H4 (cell line): ENCODE measurements around the gene SMARCB1. TPM values are rescaled to one million over a fixed set of nuclear protein-coding genes. Genes with fewer than 3 reads are reported as not detected.
"Not testable (repeated sequence)": the region's sequence is repeated elsewhere in the genome, so short reads cannot be mapped to it uniquely, and the experiment has no call there.

Experiments
- DNase-seq: peaks from one replicate; pipeline ENCODE4 v3.0.0-alpha.2; 2015; ENCODE audit warnings: low spot score
- total RNA-seq: library from RNA; depleted of rRNA; stranded (reverse); fragments of >200 nt; shearing (Covaris generic); gene quantifications from 2 replicates; pipeline ENCODE4 v1.2.3, GENCODE V29; 2014

SMARCB1 gene
- total RNA-seq, 1 experiment from 2014 or later, result 50.9 TPM

DNA sequence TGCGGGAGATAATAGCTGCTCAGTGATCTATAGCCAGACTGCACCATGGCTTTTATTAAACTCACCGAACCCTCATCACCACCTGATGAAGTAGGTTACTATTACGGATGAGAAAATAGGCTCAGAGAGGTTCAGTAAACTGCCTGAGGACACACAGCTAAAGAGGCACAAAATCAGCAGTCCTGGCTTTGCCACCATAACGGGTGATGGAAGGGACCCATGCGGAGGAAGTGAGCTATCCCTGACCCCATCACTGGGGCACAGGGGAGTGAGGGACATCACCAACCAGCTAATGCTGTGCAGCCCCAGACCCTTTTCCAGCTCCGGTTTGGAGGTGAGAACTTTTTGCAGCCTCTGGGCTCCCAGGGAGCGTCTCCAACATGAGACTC is 59.3 kb downstream of the SMARCB1 start:
- DNase-seq, result no peak

DNA sequence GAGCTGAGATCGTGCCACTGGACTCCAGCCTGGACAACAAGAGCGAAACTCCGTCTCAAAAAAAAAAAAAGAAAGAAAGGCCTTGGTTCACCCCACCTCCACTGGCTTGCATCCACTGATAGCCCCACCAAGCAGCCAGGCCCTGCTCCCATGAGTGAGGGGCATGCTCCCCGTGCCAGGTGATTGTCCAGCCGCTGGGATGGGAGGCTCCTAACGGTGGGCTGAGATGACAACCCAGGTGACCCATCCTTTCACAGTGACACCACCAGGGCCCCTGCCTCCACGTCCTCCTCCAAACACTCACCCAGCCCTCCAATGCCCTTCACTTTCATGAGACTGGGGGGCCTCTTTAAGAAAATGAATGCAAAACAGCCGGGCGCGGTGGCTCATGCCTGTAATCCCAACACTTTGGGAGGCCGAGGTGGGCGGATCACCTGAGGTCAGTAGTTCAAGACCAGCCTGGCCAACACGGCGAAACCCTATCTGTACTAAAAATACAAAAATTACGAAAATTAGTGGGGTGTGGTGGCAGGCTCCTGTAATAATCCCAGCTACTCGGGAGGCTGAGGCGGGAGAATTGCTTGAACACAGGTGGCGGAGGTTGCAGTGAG is 60.6 kb downstream of the SMARCB1 start:
- DNase-seq, result no peak

DNA sequence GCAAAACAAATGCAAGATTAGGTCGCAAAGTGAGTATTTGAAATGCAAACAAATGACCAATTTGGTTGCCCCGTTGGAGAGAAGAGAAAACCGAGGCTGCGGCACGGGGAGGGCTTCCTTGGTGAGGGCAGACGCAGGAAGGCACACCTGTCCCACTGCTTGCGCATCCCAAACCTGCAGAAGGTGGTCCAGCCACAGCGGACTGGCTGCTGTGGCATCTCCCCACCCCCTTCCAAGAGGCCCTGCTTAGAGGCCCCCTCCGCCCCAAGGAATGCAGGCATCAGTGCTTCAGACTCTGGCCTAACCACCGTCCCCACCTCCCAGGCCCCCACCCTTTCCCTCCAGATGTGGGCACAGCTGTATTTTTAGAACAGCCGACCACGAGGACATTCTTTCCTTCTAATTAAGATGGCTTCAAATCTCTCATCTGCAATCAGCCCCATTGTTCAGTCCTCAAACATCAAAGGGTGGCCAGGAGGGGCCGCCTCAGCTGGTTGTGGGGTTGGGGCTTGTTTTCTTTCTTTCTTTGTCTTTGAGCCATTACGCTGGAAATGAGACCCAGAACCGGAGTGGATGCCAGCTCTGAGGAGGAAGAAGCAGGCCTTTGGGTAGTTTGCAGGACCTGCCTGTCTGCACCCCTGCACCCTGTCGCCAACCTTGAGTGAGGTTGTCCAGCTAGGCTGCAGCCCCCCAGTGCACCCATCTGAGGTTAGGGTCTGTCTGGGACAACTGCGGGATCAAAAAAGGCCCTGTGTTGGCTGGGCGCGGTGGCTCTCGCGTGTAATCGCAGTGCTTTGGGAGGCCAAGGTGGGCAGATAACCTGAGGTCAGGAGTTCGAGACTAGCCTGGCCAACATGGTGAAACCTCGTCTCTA is 61.5 kb downstream of the SMARCB1 start:
- no peak for DNase-seq

DNA sequence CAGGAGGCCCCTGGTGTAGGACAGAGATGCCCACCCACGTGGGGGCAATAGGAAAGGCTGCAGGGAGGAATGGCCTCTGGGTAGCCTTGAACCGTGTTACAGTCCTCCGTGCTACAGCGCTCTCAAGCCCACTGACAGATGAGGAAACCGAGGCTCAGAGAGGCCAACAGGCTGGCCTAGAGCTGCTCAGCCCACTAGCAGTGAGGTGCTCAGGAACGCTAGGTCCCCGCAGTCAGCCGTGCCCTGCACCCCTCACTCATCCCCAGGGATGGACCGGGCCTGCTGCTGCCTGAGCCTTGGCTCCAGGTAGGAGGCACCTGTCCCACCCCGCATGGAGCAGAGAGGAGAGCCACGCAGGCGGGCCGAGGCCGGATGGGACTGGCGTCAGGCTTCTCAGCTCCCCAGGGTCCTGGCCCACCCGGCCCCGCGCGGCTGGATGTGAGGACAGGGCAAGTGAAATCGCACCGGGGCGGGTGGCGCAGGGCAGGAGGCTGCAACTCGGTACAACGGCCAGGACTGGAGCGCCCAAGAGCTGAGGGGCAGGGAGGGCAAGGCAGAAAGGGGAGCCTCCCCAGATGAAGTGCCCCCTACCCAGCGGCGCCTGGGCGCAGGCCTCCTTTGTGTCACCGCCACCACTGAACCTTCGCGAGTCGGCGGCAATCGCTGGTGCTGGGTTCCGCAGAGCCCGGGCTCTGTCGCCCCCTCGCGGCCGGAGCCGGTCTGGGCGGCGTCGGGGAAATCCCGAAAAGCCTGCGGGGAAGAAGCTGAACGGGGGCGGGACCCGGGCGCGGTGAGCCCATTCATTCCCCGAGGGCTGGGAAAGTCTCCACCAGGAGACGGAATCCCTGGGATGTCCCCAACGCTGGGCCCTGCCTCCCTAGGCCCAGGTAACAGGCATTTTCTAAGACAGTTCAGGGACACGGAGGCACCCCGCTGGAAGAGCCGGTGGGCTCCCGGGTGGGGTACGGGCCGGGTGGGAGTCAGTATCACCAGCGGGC is 62.5 kb downstream of the SMARCB1 start:
- DNase-seq, result peak; percentile 17

DNA sequence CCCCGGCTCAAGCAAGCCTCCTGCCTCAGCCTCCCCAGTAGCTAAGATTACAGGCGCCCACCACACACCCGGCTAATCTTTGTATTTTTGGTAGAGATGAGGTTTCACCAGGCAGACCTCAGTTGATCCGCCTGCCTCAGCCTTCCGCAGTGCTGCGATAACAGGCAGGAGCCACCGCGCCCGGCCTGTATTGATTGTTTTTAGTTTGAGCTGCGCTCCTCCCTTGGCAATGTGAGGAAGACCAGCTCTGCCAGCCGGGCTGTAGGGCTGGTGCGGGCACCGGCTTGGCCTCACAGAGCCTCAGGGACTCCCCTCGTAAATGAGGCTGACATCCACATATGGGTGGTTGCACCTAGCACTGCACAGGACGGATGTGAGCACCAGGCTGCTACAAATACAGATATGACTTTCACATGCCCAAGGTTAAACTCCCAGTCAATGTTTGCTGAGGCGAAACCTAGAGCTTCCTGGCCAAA is 63.4 kb downstream of the SMARCB1 start:
- no peak for DNase-seq

DNA sequence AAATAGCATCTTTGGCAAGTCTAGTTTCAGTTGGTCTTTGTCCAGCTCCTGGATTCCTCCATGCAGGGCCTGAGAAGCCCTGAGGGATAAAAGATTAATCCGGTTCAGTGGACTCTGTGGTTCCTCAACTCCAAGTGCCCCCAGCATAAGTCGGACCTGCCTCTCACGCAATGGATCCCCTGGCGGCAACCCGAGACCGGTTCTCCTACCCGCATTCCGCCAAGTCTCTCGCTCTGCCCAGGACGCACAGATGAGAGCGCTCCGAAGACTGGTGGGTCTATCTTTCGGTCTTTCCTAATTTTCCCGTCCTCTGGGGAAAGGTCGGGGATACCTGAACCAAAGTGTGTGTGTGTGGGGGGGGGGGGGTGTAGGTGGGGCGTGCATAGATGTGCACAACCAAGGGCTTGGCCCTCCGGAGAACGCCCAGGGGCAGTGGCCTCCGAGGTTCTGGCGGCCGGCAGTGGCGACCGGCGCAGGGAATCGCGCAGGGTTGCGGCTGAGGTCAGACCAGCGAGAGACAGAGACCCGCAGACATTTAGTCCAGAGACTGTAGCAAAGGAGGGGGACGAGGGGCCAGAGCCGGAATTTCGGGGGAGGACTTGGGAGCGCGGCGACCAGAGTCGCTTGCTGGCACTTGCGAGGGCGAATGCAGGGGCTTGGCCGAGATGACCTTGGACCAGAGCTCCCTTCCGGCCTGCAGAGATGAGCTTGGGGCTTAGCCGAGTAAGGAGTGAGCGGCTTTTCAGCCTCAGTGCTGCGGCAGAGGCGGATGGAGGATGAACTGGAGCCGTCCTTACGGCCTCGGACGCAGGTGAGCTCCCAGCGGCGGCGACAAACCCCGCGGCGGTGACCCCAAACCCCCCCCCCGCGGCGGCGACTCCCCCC is 70.2 kb downstream of the SMARCB1 start:
- DNase-seq, result no peak

DNA sequence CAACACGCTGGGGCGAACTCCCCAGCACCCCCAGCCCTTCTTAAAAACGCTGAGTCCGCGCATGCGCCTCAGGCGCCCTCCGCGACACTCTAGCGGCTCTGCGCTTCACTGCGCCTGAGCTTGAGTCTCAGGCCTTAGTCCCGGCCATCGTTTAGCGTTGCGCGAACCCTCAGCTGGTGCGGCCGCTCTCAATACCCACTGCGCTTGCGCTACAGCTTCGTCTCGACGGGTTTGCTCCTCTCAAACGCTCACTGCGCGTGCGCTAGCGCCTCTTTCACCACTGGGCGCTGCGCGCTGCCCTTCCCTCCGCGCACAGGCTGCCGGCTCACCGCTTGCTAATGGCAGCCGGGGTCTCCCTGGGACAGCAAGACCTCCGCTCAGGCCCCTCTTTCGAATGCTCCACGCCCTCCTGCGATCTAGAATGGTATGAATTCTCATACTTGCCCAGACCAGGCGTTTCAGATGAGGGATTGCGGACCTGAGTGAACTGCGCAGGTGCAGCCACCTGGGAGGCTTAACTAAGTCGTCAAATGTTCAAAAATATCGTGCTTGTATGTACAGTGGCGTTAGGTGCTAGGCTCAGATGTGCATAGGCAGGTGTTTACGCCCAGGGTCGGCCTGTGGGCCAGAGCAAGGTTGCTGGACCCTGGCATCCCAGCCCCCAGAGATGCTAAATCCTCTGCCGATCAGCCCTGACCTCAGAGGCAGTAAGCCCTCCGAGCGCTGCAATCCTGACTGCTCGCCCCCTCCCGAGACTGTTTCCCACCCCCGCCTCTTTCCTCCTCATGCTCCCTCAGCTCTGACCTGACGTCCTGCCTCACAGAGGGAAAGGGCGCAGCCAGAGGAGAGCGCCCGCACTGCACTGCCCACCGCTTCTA is 71.1 kb downstream of the SMARCB1 start, which contains the start of gene SLC2A11:
Gene SLC2A11 (plus strand): TSS at position 270 of the 878 bp plus-strand sequence. CDS start 125 bp downstream, at position 395.
- peak; percentile 95 for DNase-seq

DNA sequence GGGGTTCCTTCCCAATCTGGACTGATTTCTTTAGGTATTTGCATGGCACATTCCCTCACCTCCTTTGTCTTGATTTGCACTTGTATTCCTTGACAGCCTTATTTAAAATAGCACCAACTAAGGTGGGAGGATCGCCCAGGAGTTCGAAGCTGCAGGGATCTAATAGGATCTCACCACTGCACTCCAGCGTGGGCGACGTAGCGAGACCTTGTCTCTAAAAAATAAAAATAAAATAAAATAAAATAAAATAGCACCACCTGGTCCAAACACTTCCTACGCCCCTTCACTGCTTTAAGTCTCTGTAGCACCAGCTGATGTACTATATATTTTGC is 71.7 kb downstream of the SMARCB1 start:
- DNase-seq, result no peak

DNA sequence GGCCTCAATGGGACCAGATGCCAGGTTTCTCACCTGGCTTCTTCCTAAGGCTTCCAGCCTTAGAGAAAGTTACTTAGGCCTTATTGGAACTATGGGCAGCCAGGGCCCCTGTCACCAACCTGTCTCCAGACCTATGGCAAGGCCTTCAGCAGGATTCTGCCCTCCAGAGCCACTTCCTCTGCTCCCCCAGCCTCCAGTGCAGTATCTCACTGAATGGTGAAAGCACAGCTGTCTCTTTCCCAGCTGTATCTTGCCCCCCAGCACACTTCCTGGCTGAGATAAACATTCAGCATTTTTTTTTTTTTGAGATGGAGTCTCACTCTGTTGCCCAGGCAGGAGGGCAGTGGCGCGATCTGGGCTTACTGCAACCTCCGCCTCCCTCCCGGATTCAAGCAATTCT is 72.4 kb downstream of the SMARCB1 start:
- no peak for DNase-seq

DNA sequence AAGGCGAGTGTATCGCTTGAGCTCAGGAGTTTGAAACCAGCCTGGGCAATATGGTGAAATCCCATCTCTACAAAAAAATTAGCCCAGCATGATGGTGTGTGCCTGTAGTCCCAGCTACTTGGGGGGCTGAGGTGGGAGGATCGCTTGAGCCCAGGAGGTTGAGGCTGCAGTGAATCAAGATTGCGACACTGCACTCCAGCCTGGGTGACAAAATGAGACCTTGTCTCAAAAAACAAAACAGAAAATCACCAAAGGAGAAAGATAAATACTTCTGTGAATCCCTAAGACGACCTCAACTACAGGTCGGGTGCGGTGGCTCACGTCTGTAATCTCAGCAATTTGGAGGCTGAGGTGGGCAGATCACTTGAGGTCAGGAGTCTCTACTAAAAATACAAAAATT is 73.4 kb downstream of the SMARCB1 start:
- not testable (repeated sequence) for DNase-seq

DNA sequence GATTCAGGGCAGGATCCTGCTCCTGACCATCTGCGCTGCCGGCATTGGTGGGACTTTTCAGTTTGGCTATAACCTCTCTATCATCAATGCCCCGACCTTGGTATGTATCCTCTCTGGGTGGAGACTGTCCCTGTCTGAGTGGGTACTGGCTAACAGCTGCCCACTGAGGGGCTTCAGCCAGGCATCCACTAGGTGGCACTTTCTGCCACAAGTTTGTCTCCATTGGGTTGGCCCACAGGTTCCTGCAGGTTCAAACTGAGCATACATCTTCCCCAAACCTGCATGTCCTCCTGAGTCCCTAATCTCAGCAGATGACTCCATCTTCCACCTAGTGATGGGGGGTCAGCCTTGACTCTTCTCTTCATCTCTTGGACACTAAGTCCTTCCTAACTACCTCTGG is 75.3 kb downstream of the SMARCB1 start:
- peak; percentile 24 for DNase-seq

DNA sequence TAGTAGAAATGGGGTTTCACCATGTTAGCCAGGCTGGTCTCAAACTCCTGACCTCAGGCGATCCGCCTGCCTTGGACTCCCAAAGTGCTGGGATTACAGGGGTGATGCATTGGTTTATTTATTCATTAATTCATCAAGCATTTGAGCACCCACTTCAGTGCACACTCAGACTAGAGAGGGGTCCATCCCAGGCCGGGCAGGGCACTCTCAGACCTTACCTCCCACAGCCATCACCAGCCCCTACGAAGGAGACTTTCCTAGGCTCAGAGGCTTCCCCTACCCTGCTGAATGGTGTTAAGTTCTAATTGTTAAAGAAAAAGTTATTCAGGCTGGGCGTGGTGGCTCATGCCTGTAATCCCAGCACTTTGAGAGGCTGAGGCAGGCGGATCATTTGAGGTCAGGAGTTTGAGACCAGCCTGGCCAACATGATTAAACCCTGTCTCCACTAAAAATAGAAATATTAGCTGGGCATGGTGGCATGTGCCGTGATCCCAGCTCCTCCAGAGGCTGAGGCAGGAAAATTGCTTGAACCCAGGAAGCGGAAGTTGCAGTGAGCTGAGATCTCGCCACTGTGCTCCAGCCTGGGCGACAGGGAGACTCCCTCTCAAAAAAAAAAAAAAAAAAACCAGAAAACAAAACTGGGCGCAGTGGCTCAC is 77.9 kb downstream of the SMARCB1 start:
- DNase-seq, result not testable (repeated sequence)

DNA sequence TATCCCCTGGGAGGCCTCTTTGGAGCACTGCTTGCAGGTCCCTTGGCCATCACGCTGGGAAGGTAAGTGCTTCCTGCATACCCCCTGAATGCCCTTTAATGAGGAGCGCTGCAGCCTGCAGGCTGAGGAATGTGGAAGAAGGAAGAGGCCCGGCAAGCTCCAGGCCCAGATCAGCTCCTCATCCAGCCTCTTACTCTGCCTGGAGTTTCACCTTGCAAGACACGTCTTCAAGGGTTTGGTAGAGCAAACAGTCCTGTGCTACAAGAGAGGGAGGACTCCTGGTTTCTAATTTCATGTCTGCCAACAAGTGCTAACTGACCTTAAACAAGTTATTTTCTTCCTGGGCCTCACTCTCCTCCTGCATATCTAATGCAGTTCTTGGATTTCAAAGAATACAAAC is 81.8 kb downstream of the SMARCB1 start:
- no peak for DNase-seq

DNA sequence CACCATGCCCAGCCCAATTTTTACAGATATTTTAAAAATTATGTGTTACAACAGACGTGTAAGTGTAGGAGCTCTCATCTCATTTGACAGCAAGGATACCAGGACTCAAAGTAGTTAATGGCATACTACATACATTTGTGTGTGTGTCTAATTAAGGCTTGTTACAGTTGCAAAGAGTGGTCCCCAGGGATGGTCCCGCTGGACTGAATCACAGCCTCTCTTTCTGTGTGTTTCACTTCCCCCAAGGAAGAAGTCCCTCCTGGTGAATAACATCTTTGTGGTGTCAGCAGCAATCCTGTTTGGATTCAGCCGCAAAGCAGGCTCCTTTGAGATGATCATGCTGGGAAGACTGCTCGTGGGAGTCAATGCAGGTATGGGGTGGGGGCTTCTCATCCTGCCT is 88.1 kb downstream of the SMARCB1 start:
- no peak for DNase-seq

DNA sequence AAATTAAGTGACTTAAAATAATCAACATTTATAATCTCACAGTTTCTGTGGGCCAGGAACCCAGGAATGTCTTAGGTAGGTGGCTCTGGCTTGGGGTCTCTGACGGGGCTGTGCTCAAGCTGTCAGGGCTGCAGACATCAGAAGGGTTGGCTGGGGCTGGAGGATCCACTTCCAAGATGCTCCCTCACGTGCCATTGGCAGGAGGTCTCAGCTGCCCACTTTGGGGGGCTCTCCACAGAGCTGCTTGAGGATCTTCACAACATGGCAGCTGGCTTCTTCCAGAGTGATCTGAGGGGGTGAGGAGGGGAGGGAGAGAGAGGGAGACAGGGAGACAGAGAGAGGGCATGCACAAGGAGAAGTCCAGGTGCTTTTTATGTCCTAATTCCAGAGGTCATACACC is 89.0 kb downstream of the SMARCB1 start:
- no peak for DNase-seq

DNA sequence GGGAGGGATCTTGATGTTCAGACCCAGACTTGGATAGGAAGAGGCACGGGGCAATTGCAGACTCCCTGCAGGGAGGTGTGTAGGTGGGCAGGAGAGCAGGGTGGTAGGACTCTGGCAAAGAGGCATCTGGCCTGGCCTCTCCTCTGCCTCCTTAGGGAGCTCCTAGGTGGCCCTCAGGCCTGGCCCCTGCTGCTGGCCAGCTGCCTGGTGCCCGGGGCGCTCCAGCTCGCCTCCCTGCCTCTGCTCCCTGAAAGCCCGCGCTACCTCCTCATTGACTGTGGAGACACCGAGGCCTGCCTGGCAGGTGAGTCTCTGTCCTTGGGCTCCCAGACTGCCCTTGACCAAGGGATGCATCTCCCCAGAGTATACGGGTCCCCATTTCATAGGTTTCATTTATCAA is 90.8 kb downstream of the SMARCB1 start:
- DNase-seq, result no peak

DNA sequence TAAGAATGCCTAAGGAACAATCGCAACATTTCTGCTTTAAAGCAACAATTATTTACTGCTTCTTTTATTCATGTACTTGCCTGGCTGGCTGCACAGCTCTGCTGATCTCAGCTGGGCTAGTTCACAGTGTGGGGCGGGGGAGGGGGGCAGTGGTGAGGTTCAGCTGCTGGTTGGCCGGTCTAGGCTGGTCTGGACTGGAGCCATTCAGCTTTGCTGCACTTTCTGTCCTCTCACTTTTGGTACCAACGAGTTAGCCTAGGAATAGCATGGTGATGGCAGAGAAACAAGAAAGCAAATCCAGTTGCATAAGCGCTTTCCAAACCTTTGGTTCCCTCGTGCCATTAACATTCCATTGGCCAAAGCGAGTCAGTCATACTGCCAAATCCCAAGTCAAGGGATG is 91.5 kb downstream of the SMARCB1 start:
- DNase-seq, result no peak

DNA sequence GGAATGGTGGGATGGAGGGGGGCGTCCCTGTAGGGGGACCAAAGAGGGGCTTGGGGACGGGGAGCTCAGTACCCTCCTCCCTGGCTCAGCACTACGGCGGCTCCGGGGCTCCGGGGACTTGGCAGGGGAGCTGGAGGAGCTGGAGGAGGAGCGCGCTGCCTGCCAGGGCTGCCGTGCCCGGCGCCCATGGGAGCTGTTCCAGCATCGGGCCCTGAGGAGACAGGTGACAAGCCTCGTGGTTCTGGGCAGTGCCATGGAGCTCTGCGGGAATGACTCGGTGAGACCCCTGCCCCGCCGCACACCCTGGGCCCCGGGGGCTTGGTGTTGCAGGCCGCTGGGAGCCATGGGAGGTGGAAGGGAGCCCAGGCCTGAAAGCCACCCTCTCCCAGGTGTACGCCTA is 95.6 kb downstream of the SMARCB1 start:
- no peak for DNase-seq

DNA sequence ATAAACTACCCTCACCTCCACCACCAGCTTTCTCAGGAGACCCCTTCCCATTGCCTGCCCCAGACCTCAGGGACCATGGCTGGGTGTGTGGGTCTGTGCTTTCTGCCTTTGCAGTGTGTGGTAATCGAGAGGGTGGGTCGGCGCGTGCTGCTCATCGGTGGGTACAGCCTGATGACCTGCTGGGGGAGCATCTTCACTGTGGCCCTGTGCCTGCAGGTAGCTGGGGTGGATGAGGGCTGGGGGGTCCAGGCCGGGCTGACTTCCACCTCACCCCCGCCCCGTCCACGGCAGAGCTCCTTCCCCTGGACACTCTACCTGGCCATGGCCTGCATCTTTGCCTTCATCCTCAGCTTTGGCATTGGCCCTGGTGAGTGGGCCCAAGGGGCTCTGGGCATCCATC is 96.9 kb downstream of the SMARCB1 start:
- no peak for DNase-seq
